A673 (cell line): ENCODE measurements around the gene SERPINA4. TPM values are rescaled to one million over a fixed set of nuclear protein-coding genes. Genes with fewer than 3 reads are reported as not detected.

ENCODE experiments used
- BruUV-seq: library from RNA; stranded (reverse); fragments of 400-500 nt; replicated peaks from 2 replicates; lab custom pipeline; 2021; lab: Mats Ljungman, UMichigan
- CTCF ChIA-PET: fragments of 300-600 bp; sonication (Branson Sonifier 250); formaldehyde crosslinking; loops from one replicate; lab custom pipeline; 2022; ENCODE audit warnings: antibody characterized with exemption; lab: Charles Lee
- POLR2A ChIA-PET: fragments of 300-600 bp; sonication (Branson Sonifier 250); formaldehyde crosslinking; loops from one replicate; lab custom pipeline; 2022; ENCODE audit warnings: antibody characterized with exemption; ENCODE audit not compliant: low non-redundant PET; lab: Charles Lee
- DNase-seq: peaks from one replicate; pipeline ENCODE4 v3.0.0-alpha.2; 2015; ENCODE audit warnings: low spot score
- H3K27ac ChIP-seq: fragments of 200-600 bp; sonication (generic); 2 replicates; pipeline ENCODE4 v1.5.1; 2016; ENCODE audit warnings: mixed run types, low read depth, mild to moderate bottlenecking, mixed read lengths, antibody characterized with exemption, low read length; ENCODE audit not compliant: poor library complexity, severe bottlenecking
- H3K27me3 ChIP-seq: fragments of 200-600 bp; sonication (generic); replicated peaks from 2 replicates; pipeline ENCODE4 v1.6.1; 2017; ENCODE audit warnings: mixed run types, low read depth, mild to moderate bottlenecking, mixed read lengths, antibody characterized with exemption, low read length; ENCODE audit not compliant: insufficient read depth, poor library complexity
- H3K36me3 ChIP-seq: fragments of 200-600 bp; sonication (generic); 2 replicates; pipeline ENCODE4 v1.6.1; 2016; ENCODE audit warnings: mixed run types, mild to moderate bottlenecking, mixed read lengths, antibody characterized with exemption, low read length; ENCODE audit not compliant: insufficient read depth, poor library complexity, severe bottlenecking
- H3K4me1 ChIP-seq: fragments of 200-600 bp; sonication (generic); 2 replicates; pipeline ENCODE4 v1.6.1; 2017; ENCODE audit warnings: mixed run types, mild to moderate bottlenecking, mixed read lengths, antibody characterized with exemption, low read length; ENCODE audit not compliant: insufficient read depth, poor library complexity, severe bottlenecking
- H3K4me3 ChIP-seq: fragments of 200-600 bp; sonication (generic); 2 replicates; pipeline ENCODE4 v1.5.1; 2016; ENCODE audit warnings: low read depth, mixed run types, mild to moderate bottlenecking, mixed read lengths, low read length; ENCODE audit not compliant: poor library complexity, severe bottlenecking
- H3K9me3 ChIP-seq: fragments of 200-600 bp; sonication (generic); 2 replicates; pipeline ENCODE4 v1.6.1; 2016; ENCODE audit warnings: mixed run types, low read depth, mild to moderate bottlenecking, mixed read lengths, antibody characterized with exemption, low read length; ENCODE audit not compliant: poor library complexity, severe bottlenecking
- EZH2 ChIP-seq: fragments of 200-600 bp; sonication (generic); IDR thresholded peaks from 2 replicates; pipeline ENCODE4 v1.6.1; 2017; ENCODE audit warnings: borderline replicate concordance, low read depth, mild to moderate bottlenecking, mixed read lengths, antibody characterized with exemption, low read length; ENCODE audit not compliant: poor library complexity, severe bottlenecking
- intact Hi-C: fragments of 100-400 bp; cut with micrococcal nuclease; formaldehyde crosslinking; loops from one replicate; pipeline ENCODE4 v1.10.0; 2022; ENCODE audit not compliant: unreplicated experiment
- total RNA-seq: library from RNA; stranded (reverse); gene quantifications from 2 replicates; pipeline ENCODE4 v1.2.3, GENCODE V29; 2021
- TF ChIP-seq, protein P1 (sequence below): fragments of 300-800, 200-600 bp; sonication (generic); conservative IDR thresholded peaks from 2 replicates; pipeline ENCODE4 v1.5.1; 2017; ENCODE audit warnings: low read depth, mild to moderate bottlenecking, antibody characterized with exemption, low read length, moderate library complexity, mixed read lengths

The SERPINA4 gene
- total RNA-seq, 1 experiment from 2014 or later, result not detected

GRCh38 chr14:94570440-94570839, 9.2 kb downstream of the SERPINA4 start:
- Histone ChIP-seq H3K4me3 (no peak overlapping the region), H3K27ac (no peak overlapping the region), H3K9me3 (no peaks in the 10 kb centered on the region), H3K36me3 (no peaks in the 10 kb centered on the region), H3K27me3 (no peaks in the 10 kb centered on the region), H3K4me1 (no peaks in the 10 kb centered on the region)
- CTCF ChIA-PET, result no interaction called here
- POLR2A ChIA-PET, result no interaction called here
- no peak for TF ChIP-seq EZH2
- TF ChIP-seq, protein P1, sequence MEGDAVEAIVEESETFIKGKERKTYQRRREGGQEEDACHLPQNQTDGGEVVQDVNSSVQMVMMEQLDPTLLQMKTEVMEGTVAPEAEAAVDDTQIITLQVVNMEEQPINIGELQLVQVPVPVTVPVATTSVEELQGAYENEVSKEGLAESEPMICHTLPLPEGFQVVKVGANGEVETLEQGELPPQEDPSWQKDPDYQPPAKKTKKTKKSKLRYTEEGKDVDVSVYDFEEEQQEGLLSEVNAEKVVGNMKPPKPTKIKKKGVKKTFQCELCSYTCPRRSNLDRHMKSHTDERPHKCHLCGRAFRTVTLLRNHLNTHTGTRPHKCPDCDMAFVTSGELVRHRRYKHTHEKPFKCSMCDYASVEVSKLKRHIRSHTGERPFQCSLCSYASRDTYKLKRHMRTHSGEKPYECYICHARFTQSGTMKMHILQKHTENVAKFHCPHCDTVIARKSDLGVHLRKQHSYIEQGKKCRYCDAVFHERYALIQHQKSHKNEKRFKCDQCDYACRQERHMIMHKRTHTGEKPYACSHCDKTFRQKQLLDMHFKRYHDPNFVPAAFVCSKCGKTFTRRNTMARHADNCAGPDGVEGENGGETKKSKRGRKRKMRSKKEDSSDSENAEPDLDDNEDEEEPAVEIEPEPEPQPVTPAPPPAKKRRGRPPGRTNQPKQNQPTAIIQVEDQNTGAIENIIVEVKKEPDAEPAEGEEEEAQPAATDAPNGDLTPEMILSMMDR, result no peak
- no peak for DNase-seq
- intact Hi-C loops, result no loop called here
- no TSS peak for BruUV-seq

- no peak overlapping the region for H3K4me3 ChIP-seq
- no peak for TF ChIP-seq EZH2
- TF ChIP-seq, protein P1, result no peak
- H3K4me1 ChIP-seq, result no peaks in the 10 kb centered on the region
- DNase-seq, result no peak
- ChIA-PET POLR2A (no interaction called here), CTCF (no interaction called here)
- H3K27ac ChIP-seq, result no peak overlapping the region
- no TSS peak for BruUV-seq
- H3K9me3 ChIP-seq, result no peaks in the 10 kb centered on the region
- H3K27me3 ChIP-seq, result no peaks in the 10 kb centered on the region
- H3K36me3 ChIP-seq, result no peaks in the 10 kb centered on the region
- intact Hi-C loops, result no loop called here
Measured at GRCh38 chr14:94571395-94571794, 10.2 kb downstream of the SERPINA4 start.

- no peak overlapping the region for H3K27ac ChIP-seq
Measured at GRCh38 chr14:94571950-94572349, 10.7 kb downstream of the SERPINA4 start.

More at GRCh38 chr14:94571950-94572349, 10.7 kb downstream of the SERPINA4 start:
- no peak for DNase-seq
- Histone ChIP-seq H3K9me3 (no peaks in the 10 kb centered on the region), H3K4me3 (no peak overlapping the region), H3K36me3 (no peaks in the 10 kb centered on the region), H3K27me3 (no peaks in the 10 kb centered on the region), H3K4me1 (no peaks in the 10 kb centered on the region)
- ChIA-PET POLR2A (no interaction called here), CTCF (no interaction called here)
- BruUV-seq, result no TSS peak
- no peak for TF ChIP-seq EZH2
- TF ChIP-seq, protein P1, result no peak
- intact Hi-C loops, result no loop called here
